Central memory CD4-positive, alpha-beta T cell (primary cell): Measurements from ENCODE around the gene ABTB1.

Source experiments
- DNase-seq: peaks from one replicate; pipeline ENCODE4 v3.0.0; 2022

The ABTB1 gene

DNA sequence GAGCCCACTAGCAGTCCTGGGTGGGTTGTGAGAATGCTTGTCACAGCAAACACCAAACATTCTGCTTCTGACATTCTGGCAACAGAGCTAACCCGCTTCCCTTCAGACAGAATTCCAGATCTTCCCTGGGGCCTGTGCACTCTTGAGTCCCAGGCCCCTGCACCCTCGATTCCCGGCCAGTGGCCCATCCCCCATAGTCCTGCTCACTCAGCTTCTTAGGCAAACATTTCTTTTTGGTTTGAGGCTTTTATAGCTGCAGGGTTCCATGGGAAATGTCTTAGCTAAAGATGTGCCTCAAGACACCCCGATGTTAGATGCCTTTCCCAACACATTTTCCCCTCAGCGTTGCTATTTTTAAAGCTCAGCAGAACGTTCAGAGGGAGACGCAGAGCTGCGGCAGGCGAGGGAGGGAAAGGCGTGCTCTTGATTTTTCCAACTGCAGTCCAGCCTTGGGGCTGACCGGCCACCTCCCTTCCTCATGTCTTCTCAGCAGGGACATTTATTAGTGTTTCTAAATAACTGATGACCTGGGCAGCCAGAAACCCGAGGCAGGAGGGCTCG, 35.2 kb downstream of the ABTB1 start:
- no peak for DNase-seq

DNA sequence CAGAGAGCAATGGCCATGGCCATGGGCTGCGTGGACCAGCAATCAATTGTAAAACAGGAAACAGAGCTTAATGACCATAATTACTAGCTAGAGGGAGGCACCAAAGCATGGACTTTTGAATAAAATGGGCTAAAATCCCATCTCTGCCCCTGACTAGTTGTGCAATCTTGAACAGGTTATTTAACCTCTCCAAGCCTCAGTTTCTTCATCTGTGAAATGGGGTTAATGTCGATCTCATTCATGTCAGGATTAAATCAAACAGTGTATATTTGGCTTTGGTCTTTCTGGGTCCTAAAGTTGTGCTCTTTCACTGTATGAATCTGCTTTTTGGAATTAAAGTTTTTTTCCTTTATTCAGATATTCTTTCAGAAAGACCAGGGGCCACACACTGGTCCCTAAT, 36.1 kb downstream of the ABTB1 start:
- no peak for DNase-seq

DNA sequence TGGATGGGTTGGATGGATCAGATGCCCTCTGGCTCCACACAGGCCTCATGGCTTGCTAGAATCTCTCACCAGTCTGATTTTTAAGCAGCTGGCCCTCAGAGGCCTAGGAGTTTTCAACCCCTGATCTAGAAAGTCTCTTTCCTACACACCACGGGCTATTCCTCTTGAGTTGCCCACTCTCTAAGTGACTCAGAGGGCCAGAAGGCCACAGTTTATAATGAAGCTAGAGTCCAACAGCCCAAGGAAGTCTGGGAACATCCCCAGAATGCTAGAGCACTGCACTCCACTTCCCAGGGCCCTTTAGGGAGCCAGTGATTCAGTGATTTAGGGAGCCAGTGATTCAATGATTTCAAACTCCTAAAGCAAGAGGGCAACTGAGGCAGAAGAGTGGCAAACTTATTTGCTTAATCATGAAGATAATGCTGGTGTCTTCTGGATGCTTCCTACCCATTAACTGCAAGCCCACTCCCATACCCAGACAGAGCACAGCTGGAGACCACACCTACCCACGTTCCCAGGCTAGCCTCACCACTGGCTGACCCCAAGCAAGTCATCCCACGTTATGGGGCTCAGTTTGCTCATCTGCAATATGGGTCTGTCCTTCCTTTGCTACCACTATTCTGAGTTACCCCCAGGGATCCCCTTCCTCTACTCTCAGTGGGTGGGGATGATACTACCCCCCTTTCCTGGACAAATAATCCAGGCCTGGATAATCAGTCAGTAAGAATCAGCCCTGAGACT, 36.7 kb downstream of the ABTB1 start:
- DNase-seq, result no peak

DNA sequence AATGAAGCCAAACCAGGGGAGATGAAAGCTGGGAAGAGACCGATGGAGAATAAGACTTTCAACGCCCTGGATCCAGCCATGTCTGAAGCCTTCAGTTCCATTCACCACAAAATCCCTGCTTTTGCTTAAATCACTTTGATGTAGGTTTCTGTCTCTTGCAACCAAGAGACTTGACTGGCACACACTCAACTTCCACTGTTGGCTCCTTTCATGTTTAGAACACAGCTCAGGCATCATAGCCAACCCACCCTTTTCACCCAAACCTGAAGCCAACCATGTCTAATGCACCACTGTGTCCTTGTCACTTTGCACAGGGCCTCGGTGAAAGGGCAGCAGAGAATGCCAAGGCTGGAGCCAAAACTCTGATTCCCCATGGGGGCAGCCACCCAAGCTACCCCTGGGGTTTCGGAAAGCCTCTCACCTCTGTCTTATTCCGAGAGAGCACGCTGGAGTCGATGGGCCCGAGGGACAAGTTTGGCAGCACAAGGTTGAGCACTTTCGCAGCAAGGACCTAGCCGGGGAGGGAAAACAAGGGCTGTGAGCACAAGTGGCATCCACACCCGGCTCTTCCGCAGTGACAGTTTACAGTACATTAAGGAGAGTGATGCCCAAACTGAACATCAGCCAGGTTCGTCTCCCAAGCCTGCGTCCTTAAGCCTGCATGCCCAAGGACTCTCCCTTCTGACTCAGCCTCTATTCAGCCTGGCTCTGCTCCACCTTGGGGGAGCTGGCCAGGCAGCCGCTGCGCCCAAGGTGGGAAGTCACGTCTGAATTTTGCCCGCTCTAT, 37.6 kb downstream of the ABTB1 start:
- DNase-seq, result no peak

DNA sequence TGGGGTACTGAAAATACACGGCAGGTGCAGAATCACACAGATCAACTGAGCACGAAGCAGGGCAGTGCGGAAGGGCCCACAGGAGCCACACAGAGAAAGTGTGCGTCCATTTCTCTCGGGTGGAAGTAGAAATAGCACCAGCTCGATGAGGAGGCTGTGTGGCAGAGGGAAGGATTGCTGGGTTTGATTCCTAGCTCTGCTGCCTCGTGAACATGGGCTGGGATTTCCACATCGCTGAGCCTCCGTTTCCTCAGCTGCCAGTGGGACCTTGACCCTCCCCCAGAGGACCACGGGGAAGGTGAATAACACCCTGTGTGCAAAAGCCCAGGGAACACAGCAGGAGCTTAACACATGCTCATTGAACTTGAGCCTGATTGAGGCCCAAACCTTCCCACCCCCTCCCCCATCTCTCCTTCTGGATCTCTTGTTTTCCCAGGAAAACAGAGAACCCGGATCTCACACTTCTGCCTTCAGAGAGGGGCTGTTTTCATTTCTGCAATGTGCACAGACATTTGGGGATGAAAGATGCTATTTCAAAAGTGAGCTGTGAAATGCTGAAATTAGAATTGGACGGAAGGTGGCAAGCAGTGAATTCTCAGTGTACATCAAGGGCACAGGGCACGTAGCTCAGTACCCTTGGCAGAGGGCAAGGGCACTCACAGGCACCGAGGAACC, 38.4 kb downstream of the ABTB1 start:
- DNase-seq, result no peak

DNA sequence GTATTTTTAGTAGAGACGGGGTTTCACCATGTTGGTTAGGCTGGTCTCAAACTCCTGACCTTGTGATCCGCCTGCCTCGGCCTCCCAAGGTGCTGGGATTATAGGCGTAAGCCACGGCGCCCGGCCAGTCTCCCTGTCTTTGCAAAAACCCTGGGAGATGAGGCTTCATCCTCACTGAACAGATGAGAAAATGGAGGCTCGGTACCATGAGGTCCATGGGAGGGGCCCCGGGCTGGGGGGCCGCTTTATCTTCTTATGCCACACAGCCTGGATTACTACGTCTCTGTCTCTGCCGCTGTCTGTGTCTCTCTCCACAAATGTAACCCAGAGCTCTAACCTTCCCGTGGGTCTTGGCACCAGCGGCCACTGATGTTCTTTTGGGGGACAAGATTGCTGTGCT, 39.1 kb downstream of the ABTB1 start:
- no peak for DNase-seq

DNA sequence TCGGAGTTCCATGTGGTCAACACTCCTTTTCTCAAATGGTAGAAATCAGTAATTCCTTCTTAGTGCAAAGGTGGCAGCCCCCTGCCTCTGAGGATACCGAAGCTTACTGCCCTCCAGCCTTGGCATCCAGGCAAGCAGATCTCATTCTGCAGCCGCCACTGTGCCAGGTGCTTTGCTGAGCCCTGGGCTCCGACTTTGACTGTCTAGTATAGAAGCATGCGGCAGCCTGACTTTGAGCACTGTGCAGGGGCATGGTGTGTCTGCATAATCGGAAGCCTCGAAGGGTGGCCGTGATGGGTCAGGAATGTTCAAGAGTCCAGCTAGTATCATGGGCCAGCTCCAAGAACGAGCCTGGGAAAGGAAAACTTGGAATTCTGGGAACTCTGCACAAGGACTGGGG, 39.7 kb downstream of the ABTB1 start:
- no peak for DNase-seq

DNA sequence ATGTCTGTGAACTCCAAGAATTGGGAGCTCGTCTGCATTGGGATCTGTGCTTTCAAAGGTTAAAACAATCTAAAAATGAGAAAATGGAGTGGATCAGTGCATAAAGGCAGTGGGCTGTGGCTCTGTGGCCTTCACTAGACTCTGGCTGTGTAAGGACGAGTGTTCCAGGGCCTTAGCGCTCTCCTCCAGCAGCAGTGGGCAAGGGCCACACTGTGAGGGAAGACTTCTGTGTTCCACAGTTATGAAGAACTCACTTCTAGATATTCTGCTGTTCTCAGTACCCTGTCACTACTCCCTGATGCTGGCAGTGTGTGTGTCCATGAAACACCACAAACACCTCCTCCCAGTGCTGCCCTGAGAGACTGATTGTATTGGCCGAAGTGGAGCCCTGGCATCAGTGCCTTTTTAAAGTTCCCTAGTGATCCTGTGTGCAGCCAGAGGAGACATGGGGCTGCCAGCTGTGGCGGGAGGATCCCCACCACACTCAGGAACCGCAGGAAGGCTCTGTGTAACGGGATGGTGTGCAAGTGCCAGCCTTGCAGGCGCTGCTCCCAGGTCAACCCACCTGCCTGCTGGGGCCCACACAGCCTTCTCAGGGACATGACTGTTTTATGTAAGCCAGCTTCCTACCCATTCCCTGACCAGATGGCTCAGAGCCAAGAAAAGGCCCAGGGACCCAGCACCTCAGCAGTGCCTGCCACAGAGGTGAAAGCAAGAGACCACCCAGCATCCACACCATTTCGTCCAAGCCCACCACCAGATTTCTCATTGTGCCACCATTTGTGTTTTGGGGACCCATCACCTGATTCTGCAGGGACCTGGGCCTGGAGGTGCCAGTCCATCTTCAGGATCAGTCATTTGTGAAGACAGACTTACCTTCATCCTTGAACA, 40.4 kb downstream of the ABTB1 start:
- DNase-seq, result no peak

DNA sequence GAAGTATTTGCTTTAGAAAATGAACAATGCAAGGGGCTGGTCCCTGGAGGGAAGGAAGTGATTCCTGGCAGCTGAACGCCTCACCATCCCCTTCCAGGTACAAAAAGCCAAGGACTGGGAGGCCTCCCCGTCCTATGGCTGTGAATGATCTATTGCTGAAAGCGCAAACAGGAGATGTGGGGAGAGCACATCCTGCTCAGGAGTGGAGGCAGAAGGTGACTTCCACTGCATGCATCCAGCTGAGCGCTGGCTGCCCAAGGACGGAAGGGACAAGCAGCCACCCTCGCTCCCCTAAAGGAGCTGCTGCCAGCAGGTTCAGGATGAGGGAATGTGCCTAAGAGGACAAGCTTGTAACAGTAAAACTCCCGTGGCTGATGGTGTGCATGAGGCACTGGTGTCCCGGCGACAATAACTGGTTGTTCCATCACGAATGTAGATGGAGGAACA, 41.4 kb downstream of the ABTB1 start:
- no peak for DNase-seq

DNA sequence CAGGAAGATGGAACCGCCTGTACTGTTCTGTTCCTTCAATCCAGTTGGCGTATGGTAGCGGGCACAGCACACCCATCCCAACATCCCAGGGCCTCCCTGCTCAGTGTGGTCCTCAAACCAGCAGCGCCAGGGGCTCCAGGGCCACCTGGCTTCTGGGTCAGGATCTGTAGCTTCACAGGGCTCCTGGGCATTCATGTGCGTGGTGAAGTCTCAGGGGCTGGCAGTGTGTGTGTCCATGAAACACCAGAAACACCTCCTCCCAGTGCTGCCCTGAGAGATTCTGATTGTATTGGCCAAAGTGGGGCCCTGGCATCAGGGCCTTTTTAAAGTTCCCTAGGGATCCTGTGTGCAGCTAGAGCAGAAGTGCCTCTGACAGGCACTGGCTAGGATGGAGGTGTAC, 42.1 kb downstream of the ABTB1 start:
- DNase-seq, result no peak

DNA sequence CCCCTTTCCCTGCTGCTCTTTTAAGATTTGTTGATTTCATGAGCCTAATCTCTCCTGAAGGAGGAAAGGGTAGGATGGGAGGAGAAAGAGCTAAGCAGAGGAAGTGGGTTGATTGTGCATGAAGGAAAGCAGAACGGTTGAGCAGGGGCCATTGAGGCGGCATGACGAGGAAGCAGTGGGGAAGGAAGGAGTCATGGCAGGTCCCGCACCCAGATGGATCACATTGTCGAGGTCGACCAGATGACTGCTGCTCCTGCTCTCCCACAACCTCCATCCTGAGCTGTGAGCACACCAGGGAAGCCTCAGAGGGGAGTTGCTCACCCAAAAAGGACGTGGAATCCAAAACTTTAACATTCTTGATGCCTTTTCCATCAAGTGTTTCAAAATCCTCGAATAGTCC, 42.8 kb downstream of the ABTB1 start:
- DNase-seq, result no peak

DNA sequence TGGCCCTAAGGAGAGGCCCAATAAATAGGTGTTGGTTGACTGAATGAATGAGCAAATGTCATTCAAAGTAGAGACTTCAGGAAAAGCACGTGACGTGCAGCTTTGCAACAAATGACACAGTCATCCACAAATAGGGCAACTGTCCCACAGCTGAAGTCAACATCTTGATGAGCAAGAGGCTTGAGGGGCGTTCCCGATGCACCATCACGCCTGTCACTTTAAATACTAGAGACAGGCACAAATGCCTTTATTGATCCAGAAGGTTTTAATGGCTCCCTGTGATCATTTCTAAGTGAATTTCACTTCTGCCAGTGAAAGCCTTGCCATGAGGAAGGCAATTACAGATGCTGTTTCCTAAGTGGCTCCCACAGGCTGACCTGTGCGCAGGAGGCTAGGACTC, 43.6 kb downstream of the ABTB1 start:
- no peak for DNase-seq

DNA sequence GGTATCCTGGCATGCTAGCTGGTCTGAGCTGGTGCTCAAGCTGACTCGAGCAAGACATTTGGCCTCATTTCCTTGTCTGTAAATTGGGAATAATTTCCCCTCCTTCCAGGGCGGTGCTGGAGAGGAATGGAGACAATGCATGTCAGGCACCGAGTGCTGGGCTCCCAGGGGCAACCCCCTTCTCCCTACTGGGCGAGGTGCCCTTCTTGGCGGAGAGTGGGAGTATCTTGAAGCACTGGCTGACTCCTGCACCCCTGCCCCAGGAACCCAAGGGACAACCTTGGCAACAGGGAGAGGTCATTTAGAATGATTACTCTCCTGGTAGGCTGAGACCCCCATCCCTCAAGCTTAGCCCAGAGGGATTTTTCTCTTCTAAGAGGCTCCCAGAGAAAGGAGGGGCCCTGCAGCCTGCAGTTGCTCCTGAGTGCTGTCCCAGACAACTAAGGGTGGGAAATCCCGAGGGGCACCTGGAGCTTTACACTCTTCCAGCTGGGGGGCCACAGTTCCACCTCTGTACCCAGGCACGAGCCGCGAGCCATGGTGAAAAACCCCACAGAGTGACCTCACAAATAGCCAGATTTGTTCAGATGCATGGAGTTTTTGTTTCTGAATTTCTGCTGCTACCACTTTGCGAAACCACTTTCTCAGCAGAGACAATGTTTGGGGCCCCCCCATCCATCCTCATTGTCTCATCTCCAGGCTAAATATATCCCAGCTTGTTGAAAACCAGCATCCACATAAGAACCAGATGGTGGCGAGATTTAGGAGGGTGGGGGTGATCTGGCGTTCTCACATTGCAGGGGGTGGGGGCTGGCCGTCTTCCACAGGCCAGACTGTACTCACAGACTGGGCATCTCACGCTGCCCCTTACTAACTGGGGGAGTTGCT, 44.8 kb downstream of the ABTB1 start:
- DNase-seq, result no peak

DNA sequence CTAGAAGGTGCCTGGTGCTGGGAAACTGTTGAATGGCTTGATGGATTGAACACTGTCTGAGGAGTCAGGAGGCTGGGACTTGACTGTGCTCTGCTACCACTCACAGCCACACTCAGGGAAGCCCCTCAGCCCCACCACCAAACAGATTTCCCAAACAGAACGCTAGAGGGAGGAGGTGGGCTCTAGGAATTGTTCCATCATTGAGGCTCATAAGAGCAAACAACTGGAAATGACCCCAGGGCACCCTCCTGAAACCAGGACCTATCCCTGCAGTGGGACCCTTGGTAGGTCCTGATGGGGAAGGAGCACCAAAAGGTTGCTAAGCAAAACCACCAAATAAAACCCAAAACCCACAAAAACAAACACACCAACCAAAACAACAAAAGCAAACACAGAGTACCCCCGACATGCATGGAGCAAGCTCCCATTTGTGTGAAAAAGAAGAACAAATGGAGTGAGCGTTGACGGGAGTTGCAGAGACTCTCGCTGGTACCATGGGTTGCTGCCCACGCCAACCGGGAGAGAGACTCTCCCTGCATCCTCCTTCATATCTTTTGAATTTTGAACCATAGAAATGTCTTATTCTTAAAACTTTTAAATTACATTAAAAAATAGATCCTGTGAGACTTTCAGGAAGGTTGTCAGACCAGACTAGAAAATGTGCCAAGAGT, 45.6 kb downstream of the ABTB1 start:
- DNase-seq, result no peak

DNA sequence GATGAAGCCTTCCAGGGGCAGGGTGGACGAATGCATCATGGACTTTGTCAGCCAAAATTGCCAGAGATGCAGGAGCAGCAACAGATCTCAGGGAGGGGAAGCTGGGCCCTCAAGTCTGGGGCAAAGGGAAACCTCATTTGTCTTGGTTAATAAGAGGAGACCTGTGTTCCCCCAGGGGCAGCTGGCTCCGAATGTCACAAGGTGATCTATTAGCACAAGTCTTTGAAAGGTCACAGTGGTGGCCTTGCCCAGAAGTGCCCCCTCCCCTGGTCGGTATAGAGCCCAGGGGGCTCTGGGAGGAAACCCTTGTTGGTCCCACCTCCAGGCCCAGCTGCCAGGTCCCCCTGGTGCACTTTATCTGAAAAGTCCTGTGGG, 46.2 kb downstream of the ABTB1 start:
- DNase-seq, result no peak

DNA sequence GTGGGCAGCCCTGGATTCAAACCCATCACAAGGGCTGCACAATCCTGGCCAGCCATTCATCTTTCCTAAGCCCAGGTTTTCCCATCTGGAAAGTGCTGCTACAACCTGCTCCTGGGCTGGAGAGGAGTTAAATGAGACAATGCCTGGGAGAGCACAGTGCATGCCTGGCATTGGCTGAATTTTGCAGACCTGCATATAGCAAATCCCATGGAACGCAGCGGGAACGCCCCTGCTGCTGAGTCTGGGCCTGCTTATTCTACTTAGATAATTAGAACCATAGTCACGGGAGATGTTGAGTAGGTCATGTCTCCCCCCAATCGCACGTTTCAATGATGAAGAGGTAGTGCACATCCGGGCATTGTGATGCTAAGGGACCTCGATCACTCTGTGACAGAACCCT, 46.6 kb downstream of the ABTB1 start:
- no peak for DNase-seq

DNA sequence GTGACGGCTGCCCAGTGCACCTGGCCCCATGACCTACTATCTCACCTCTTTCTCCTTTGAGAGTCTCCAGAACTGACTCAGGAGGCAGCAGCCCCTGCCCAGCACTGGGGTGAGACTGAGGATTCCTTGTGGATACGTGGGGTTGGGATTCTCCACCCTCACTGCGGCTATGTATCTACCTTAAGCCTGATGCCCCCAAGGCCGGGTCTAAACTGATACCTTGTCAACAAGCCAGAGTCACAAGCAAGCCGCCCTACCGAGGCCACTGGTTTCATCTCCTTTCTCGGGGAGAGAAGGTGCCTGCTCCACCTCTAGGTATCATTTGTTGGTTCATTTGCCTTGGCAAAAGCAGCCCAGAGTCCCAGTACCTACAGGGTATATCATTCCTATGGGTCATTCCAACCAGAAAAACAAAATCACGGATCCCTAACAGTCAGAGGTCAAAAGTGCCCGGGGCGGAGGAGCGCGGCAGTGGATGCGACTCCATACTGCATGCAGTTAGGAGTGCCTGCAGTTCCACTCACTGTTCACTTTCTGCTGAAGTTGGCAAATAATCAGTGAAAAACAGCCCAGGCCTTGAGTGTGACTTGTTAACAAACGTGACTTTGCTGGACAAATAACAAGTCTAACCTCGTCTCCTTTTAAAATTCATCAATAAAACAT, 47.5 kb downstream of the ABTB1 start:
- DNase-seq, result no peak

DNA sequence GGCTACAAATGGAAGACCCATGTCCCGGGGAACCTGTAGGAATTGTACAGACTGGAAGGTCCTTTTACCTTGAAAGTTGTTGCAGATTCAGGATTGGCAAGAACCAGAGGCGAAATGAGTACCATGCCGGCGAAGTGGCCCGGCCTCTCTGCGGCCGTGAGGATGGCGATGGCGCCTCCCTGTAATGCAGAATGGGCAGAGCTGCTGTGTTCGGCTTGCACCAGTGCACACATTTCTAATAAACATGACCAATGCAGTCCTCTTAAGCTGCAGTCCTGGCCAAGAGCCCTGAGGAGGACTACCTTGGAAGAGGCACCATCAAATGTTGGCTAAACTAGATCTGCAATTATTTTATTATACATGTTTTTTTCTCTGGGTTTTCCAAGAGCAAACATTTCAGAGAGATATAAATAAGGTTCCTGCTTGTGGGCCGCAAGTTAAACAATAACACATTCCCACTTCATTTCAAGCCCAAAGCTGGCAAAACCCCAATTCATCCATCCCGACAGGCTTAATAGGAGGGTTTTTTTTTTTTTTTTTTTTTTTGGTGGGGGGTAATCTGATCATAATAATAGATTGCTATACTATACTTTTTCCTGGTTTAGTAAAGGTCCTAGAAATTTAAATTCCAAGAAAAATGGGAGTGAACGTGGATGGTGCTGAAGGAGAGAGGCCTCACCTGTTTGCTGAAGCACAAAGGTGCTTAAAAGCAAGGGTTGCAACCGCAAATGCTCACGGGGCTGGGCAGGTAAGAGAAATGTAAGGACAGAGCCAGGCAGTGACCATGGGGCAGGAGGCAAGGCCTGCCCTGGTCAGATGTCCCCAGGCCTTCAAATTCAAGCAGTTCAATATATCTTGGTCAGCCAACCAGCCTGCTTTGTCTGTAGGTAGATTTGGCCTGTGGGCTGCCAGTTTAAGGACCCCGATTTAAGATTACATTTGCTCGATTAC, 48.5 kb downstream of the ABTB1 start:
- DNase-seq, result no peak
